CD4-positive, alpha-beta T cell treated with Interleukin-6 for 4 hours (primary cell): ENCODE data around the gene TUBB6.
A peak's percentile ranks its signal among the peaks of the same experiment; 100 is the strongest.

Source experiments
- DNase-seq: peaks from one replicate; pipeline ENCODE4 v3.0.0-alpha.2; 2020; ENCODE audit warnings: mixed read lengths

TUBB6 gene

DNA sequence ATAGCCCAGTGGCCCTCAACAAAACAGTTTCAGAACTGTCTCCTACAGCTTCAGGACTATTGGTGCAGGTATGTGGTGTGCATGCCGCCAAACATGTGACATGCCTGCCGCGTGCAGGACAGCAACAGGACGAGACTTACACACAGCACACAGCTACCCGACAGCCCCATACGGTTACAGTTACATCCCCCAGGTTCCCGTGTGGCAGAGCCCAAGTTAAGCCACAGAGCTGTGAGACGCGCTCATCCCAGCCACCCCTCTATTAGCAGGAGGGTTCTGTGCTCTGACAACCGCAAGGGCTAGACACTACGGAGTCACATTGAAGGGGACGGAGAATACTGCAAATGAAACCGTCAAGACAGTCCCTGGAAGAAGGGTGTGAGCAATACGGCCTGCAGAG is 16.4 kb upstream of the TUBB6 start:
- no peak for DNase-seq

GRCh38 chr18:12293831-12294230 is 14.2 kb upstream of the TUBB6 start:
- DNase-seq, result no peak

- DNase-seq, result no peak
These were observed 12.5 kb upstream of the TUBB6 start for GRCh38 chr18:12295389-12296086.

DNA sequence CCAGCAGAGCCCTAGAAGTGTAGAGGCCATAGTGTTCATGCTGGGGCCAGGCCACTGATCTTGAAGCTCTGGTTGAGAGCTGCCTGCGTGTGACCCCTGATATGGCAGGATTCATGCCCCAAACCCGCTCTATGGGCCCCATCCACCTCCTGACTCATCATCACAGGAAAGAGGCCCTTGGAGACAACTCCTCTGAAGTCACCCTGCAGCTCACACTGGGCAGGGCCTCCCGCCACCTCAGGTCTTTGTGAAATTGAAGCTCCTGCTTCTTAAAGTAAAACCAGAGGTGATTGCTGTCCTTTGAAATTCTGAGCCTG is 12.0 kb upstream of the TUBB6 start:
- no peak for DNase-seq

- DNase-seq, result no peak
These were observed 11.6 kb upstream of the TUBB6 start for GRCh38 chr18:12296457-12296856.

GRCh38 chr18:12299862-12300261 is 8.2 kb upstream of the TUBB6 start:
- no peak for DNase-seq

DNA sequence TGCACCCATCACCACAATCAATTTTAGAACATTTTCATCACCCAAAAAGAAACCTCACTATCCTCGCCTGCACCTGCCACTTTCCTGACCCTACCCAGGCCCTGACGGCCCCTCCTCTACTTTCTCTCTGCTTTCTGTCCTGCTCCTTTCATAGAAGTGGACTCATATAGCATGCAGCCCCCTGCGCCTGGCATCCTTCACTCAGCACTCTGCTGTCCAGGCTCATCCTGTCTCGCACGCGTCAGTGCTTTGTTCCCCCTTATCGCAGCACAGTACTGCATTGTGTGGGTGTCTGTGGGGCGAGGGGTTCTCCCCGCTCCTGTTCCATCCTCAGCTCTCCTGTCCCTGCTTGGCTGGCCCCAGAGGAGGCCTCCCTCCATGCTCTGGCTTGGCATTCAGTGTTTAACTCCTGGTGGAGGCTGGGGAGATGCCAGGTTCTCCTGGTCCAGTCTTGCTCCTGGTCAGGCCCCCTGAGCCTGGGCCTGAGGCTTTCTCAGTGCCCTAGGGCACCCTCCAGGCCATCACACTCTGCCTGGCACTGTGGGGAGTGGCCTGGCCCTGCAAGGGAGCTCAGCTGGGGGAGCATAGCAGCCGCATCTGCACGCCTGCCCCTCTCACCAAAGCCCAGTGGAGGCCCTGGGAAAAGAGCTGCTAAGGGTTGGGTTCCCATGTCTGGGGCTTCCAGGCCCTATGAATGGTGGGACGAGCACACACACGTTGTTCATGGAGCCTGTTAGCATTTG is 6.6 kb upstream of the TUBB6 start:
- no peak for DNase-seq

- DNase-seq, result no peak
These were observed 5.5 kb upstream of the TUBB6 start for GRCh38 chr18:12302391-12303147.

DNA sequence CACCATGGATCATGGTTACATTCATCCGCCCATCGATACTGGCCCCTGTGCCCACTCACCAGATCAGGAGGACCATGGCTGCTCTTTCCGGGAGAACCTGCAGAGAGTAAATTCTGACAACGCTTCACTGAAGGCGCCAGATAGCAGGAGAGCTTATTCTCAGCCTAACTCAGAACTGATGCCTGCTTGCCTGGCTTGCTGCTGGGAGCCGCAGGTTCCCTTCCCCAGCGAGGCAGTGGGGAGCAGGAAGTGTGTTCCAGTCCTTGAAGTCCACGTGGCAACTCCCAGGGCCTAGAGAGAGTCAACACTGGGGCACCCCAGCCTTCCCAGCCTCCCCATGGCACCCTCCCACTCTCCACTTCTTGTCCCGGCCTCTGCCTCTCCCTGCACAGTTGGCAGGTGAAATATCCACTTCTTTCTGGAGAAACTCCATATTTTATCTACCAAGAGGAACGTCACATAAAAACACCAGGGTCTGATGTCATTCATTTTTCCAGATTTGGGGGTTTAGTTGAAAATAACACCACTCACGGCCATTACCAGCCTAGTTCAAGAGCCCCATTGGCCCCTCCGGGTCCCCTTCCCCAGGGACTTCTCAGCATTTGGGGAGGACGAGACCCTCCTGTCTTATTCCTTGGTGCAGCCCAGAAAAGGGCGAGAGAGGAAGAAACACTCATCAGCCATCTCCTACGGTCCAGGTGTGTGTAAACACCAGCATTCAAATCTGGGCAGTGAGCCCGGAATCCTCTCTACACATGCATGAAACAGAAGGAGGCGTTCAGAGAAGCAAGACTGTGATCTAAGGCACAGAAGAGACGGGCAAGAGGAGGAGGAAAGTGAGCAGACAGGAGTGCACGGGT is 3.5 kb upstream of the TUBB6 start:
- DNase-seq, result no peak

GRCh38 chr18:12305211-12305610 is 2.8 kb upstream of the TUBB6 start:
- DNase-seq, result no peak

DNA sequence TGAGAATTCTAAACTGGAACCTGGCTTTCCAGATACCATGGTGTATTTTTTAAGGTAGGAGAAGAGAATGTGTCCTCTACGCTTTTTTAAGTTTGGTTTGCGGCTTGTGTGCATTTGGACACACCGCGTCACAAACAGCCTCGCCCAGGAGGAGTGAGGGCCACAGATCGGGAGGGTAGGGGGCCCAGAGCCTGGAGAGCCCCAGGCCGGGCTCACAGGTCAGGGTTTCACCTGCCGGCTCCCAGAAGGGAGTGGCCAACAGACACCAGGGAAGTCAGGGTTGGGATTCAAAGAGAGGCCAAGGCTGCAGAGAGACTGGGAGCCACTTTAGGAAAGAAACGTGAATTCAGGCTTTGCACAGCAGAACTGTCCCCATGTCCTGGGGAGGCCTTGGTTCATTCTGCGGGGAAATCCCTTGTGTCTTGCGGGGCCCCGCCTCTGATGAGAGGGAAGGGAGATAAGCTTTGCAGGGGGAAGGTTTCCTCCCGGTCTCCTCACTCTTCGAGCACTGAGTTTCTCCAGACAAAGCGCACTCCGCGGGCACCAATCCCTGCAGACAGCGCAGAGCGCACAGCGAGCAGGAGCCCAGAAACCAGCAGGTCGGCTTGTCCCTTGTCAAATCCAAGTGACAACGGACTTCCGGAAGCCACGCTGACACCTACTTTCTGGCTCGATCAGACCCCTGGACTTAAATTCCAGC is 2.0 kb upstream of the TUBB6 start:
- DNase-seq, result no peak

GRCh38 chr18:12306752-12307700 is 1.0 kb upstream of the TUBB6 start:
- DNase-seq, result no peak

- peak; percentile 6 for DNase-seq
These were observed 502 bp downstream of the TUBB6 start for GRCh38 chr18:12308386-12309100.

DNA sequence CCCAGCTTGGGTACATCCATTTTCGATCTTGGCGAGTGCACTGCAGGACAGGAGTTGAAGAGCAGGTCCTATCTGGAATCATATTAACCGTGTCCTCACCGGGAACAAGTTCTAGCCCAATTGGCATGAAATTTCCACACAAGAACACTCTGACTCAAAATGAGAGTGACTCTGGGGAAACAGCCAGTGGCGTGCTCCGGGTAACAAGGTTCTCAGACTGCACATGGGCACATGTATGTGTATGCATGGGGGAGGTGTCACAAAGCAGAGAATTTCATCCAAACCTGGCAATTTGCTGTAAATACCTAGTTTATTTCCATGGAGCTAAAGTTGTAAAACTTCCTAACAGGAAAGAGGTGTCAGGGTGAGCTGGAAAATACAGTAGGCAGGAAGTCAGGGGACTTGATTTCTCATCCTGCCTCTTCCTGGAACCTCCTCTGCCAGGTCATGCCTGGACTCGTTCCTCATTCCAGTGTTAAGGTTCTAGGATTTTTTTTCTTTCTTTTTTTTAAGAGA is 1.7 kb downstream of the TUBB6 start:
- DNase-seq, result no peak

- DNase-seq, result no peak
These were observed 2.7 kb downstream of the TUBB6 start for GRCh38 chr18:12310762-12311161.

GRCh38 chr18:12312976-12313375 is 4.9 kb downstream of the TUBB6 start:
- DNase-seq, result no peak

- no peak for DNase-seq
These were observed 5.6 kb downstream of the TUBB6 start for GRCh38 chr18:12313530-12314245.

DNA sequence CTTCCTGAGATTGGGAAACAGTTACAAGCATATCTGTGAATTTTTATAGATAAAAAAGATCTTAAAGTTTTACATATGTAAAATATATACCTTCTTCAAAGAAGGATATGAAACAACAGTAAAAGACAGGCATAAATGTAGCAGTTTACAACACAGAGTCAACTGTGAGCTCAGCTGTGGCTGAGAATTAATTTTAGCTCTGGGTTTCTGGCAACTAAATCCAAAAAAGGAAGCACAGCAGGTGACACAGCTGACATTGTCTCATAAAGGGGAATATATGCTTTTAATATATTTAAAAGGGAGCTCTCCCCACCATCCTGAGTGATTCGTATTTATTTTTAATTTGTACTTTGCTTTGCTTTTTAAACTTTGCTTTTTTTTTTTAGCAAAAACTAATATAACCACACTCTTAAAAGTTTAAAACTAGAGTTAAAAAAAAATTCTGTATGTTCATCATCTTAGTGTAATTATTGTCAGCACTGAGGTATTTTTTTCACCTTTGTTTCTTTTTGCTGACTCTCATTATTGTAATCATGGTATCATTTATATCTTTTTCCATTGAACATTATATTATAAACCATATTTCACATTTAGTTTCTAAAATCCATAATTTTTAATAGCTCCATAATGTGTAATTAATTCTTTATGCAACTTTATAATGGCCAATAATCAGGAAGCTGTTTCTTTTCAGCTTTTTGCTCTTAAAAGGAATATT is 6.7 kb downstream of the TUBB6 start:
- DNase-seq, result no peak

- no peak for DNase-seq
These were observed 7.4 kb downstream of the TUBB6 start for GRCh38 chr18:12315490-12315889.
